Measurements from ENCODE around the gene COL19A1.

Gene COL19A1

DNA sequence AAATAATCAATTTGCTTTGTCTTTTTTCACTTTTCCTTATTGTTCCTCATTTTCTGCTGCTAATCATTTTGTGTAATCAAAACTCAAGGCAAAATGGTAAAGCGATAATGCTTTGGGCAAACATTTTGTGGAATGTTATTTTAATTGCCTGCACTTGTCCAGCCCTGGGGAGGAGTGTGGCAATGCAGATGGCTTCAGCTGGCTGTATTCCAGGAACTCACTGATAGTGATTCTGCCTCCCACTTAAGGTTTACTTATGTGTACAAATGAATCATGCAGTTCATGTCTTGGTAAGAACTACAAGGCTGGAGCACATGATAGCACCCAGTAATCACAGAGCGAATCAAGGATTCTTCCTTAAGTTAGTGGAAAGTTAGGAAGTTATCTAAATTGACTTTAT is 107.8 kb downstream of the COL19A1 start:
- TF ChIP-seq CTCF (IDR thresholded peaks at IDR 0.05; ENCODE audit: extremely low read depth, missing control alignments): no peak
- DNase-seq (ENCODE audit: low spot score): no peak

DNA sequence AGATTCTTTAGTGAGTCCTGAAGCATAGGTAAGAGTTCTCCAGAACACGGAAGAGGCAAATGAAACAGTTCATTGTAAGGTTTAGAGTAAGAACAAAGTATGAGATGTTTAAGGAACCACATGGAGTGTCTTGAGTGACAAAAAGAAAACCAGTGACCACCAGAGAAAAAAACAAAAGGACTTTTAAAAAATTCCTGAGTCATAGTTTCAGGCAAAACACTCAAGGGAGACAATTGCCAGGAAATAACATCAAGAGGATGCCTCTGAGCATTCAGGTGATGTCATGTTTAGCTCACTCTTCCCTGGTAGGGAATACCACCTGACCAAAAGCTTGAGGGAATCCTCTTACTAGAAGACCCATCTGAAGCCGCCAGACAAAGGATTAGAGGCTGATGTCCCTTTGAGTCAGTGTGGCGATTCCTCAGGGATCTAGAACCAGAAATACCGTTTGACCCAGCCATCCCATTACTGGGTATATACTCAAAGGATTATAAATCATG is 110.3 kb downstream of the COL19A1 start:
- no peak for DNase-seq (ENCODE audit: low spot score)
- no peak for TF ChIP-seq CTCF (IDR thresholded peaks at IDR 0.05; ENCODE audit: extremely low read depth, missing control alignments)

- TF ChIP-seq CTCF (IDR thresholded peaks at IDR 0.05; ENCODE audit: extremely low read depth, missing control alignments): no peak
Observed at GRCh38 chr6:69980624-69981023, 114.3 kb downstream of the COL19A1 start.

GRCh38 chr6:69984506-69984905 is 118.2 kb downstream of the COL19A1 start:
- no peak for TF ChIP-seq CTCF (IDR thresholded peaks at IDR 0.05; ENCODE audit: extremely low read depth, missing control alignments)
- no peak for DNase-seq (ENCODE audit: low spot score)

More at GRCh38 chr6:69980624-69981023, 114.3 kb downstream of the COL19A1 start:
- no peak for DNase-seq (ENCODE audit: low spot score)

DNA sequence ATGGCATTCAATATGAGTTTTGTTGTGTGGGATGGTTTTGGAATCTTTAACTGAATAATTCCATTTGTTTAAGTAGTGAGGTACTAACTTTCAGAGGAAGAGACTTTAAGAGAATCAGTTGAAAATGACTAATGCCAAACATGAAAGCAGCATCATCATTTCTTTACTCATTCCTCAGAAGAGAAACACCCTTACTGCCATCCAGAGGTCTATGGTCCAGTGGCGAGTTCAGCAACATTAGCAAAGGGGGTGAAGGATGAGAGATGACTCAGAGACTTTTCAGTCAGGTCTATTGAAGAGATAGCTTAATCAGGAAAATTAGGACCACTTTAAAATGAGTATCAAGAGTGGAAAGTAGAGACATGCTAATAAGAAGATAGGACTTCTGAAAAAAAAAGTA is 118.8 kb downstream of the COL19A1 start:
- TF ChIP-seq CTCF (IDR thresholded peaks at IDR 0.05; ENCODE audit: extremely low read depth, missing control alignments): no peak
- no peak for DNase-seq (ENCODE audit: low spot score)

DNA sequence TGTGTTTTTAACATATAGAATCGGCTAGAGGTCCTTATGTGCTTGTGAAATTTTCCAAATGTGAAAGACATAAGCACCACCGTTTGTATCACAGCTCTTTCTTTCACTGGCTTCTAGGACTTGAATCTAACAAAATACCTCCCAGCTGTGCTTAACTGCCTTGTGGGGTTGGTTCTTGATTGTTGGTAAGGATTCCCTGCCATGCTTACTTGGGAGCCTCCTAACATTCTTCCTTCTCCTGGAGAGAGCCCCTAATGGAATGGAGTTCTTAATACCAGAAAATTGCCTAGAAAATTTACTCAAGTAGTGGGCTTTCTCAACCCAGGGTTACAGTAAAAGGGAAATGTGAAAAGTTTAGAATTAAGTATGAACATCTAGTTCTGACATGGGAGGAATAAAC is 121.2 kb downstream of the COL19A1 start:
- TF ChIP-seq CTCF (IDR thresholded peaks at IDR 0.05; ENCODE audit: extremely low read depth, missing control alignments): no peak
- DNase-seq (ENCODE audit: low spot score): no peak

DNA sequence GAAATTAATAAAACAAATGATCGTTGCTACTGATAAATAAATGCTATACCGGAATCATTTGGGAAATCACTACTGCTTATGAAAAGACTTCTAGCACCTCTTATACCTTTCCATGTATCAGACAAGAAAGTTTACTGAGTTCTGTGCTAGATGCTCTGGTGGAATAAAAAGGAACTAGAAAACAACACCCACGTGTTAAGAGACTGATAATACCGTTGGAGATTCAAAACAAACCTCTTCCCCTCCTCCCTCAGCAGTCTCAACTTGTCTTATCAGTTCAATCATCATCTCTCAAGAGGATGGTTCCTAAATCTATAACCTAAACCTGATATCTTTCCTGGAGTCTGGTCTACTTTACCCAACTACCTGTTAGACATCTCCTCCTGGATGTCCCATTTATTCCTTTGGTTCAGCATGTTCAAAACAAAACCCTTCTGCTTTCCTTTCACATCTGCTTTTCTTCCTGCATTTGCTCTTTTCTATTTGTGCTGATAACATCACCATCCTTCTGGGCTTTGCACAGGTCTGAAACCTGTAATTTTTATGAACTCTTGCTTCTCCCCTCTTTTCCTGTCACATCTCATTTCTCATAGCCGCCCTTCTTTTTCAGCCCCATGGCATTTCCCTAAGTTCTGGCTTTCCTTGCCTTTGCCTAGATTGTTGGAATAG is 122.2 kb downstream of the COL19A1 start:
- TF ChIP-seq CTCF (IDR thresholded peaks at IDR 0.05; ENCODE audit: extremely low read depth, missing control alignments): no peak

More for the DNA sequence above, 122.2 kb downstream of the COL19A1 start:
- DNase-seq (ENCODE audit: low spot score): no peak
